Caki2 (cell line): Measurements from ENCODE around the gene TBX20. TPM values are rescaled to one million over a fixed set of nuclear protein-coding genes. Genes with fewer than 3 reads are reported as not detected.
"Not testable (repeated sequence)": the region's sequence is repeated elsewhere in the genome, so short reads cannot be mapped to it uniquely, and the experiment has no call there.

ENCODE experiments used
- DNase-seq: peaks from one replicate; pipeline ENCODE4 v3.0.0-alpha.2; 2015; ENCODE audit warnings: low read depth
- in situ Hi-C: cut with HindIII; loops from 2 replicates; pipeline ENCODE4 v1.10.0; 2016; ENCODE audit warnings: low sequenced_read_pairs, low pct_unique_long_range_greater_than_20kb, mixed read lengths
- total RNA-seq: library from RNA; depleted of rRNA; stranded (reverse); fragments of >200 nt; shearing (Covaris generic); gene quantifications from 2 replicates; pipeline ENCODE4 v1.2.3, GENCODE V29; 2014; ENCODE audit warnings: low replicate concordance; rRNA removed

TBX20 gene
- total RNA-seq, 1 experiment from 2014 or later: not detected

- peak; percentile 79 for DNase-seq
- in situ Hi-C loops: not testable (repeated sequence)
Measured at GRCh38 chr7:35186751-35187150, 67.1 kb downstream of the TBX20 start.

- peak; percentile 87 for DNase-seq
- in situ Hi-C loops: no loop called here
Measured at GRCh38 chr7:35185908-35186731, 67.8 kb downstream of the TBX20 start.

GRCh38 chr7:35185578-35185907, 68.4 kb downstream of the TBX20 start:
- DNase-seq, in situ Hi-C loops: not testable (repeated sequence)

- DNase-seq, in situ Hi-C loops: not testable (repeated sequence)
Measured at GRCh38 chr7:35184961-35185360, 68.9 kb downstream of the TBX20 start.

GRCh38 chr7:35183873-35184503, 69.9 kb downstream of the TBX20 start:
- in situ Hi-C loops: not testable (repeated sequence)
- peak; percentile 26 for DNase-seq

GRCh38 chr7:35180665-35181064, 73.2 kb downstream of the TBX20 start:
- in situ Hi-C loops, DNase-seq: not testable (repeated sequence)

- in situ Hi-C loops, DNase-seq: not testable (repeated sequence)
Measured at GRCh38 chr7:35173176-35173575, 80.7 kb downstream of the TBX20 start.

- DNase-seq, in situ Hi-C loops: not testable (repeated sequence)
Measured at GRCh38 chr7:35172131-35172530, 81.8 kb downstream of the TBX20 start.

GRCh38 chr7:35167658-35168057, 86.2 kb downstream of the TBX20 start:
- in situ Hi-C loops, DNase-seq: not testable (repeated sequence)

- DNase-seq, in situ Hi-C loops: not testable (repeated sequence)
Measured at GRCh38 chr7:35167158-35167557, 86.7 kb downstream of the TBX20 start.

GRCh38 chr7:35161059-35161740, 92.7 kb downstream of the TBX20 start:
- in situ Hi-C loops, DNase-seq: not testable (repeated sequence)

Other genes starting within 250 kb of the TBX20 start
- gene DPY19L1, start 216.6 kb downstream of the TBX20 start, total RNA-seq: 34.7 and 94.5 TPM in 2 replicates